GM18517 (cell line): ENCODE results near the gene ADGRF4.

ENCODE experiments used
- ATAC-seq: cut with Tn5 transposase; IDR thresholded peaks from one replicate; pipeline ENCODE4 v1.9.1; 2021; ENCODE audit warnings: mild to moderate bottlenecking, moderate library complexity; ENCODE audit not compliant: unreplicated experiment

The ADGRF4 gene

GRCh38 chr6:47680724-47681123 lies 17.7 kb upstream of the ADGRF4 start:
- ATAC-seq: no peak

- no peak for ATAC-seq
Measured at GRCh38 chr6:47681201-47681990, 17.0 kb upstream of the ADGRF4 start.

DNA sequence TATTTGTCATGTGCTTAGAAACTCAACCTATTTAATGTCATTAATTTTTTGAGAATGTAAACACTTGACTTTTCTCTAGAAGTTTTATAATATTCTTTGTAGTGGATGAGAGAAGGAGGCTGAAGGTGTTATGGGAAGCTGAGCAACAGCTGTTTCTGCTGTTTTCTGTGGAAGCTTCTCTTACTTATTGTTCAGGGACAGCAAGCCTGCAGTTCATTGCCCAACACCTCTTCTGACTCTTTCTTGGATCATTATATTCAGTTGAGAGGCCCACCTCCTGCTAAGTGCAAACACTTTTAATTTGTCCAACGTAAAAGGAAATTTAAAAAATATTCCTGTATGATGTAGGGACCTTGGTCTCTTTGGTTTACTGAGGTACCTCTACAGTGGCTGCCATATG lies 12.0 kb upstream of the ADGRF4 start:
- ATAC-seq: no peak

GRCh38 chr6:47687432-47687831 lies 10.9 kb upstream of the ADGRF4 start:
- no peak for ATAC-seq

- no peak for ATAC-seq
Measured at GRCh38 chr6:47690214-47690613, 8.2 kb upstream of the ADGRF4 start.

GRCh38 chr6:47690791-47691190 lies 7.6 kb upstream of the ADGRF4 start:
- no peak for ATAC-seq

GRCh38 chr6:47697925-47698324 lies 455 bp upstream of the ADGRF4 start:
- ATAC-seq: no peak

DNA sequence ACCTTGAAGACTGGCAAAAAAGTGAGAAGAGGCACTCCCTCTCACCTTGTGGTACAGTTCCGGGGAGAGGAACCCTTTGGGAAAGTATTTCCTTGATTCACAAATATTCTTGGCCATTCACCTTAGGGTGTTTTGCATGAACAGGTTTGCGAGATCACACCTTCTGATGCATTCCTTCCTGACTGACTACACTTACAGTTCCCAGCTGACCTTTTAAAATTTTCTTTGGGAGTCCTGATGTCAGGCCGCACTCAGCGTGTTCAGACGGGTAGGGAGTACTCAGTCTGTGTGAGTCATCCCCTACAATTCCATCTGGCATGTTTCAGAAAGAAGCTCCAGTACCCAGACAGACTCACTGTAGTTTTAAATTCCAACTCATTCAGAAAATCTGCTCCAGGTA lies 1.7 kb downstream of the ADGRF4 start:
- no peak for ATAC-seq

DNA sequence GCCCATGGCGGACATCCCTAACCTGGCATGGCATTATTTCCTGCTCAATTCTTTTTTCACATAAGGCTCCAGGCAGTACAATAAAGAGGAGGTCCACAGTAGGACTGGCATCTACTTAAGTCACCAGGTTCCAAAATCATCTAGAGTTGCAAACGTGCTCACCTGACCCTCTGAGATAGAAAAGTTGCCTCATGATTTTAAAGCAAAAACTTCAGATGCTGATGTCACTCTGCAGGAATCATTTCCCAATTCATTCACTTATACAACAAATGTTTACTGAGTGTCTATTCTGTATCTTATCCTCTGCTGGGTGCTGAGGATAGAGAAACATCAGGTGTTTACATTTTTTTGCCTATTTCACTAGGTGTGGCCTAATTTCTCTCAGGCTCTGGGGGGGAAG lies 2.2 kb downstream of the ADGRF4 start:
- no peak for ATAC-seq

DNA sequence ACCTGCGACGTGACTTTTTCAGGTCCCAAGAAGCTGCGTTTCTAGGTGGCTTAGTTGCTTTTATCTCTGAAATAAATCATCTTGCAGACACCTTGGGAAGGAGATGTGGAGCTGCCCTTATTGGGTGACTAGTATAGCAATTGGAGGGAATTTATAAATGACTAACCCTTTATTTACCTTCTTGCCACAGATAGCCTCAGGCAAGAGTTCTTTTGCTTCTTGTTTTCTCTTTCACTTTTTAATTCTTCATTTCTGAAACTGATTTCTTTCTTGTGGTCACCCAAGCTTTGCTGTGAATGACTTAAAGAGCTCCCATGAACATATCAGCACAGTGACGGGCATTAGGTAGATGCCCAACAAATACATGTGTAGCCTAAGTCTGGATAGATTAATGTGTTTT lies 3.0 kb downstream of the ADGRF4 start:
- peak; percentile 98 for ATAC-seq

DNA sequence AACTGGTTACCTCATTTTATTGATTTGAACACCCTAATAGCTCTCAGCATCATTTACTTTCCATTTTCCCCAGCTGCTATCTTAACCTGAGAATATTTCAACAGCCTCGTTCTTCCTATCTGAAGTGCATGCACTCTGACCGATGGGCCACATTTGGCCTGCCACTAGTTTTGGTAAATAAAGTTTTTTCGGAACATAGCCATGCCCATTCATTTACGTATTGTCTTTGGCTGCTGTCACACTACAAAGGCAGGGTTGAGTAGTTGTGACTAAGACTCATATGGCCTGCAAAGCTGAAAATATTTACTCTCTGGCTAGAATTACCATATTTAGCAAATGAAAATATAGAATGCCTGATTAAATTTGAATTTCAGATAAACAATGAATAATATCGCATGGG lies 10.8 kb downstream of the ADGRF4 start:
- no peak for ATAC-seq

GRCh38 chr6:47710295-47710694 lies 11.9 kb downstream of the ADGRF4 start:
- ATAC-seq: no peak

DNA sequence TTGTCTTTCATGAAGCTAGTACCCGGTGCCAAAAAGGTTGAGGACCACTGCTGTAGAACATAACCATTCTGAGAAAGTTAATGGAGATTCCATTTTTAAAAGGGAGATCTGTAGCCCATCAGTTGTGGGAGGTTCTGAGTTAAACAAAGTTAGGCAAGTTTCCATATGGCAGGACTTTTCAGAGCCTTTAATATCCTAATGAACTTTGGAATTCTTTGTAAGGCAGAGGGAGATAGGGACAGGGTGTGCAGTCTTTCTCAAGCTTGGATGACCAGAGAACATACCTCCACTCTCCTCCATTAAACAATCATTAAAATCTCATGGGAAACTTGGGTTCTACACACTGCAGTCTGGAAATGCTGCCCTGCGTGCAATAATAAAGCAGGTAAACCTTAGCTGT lies 14.8 kb downstream of the ADGRF4 start:
- no peak for ATAC-seq

DNA sequence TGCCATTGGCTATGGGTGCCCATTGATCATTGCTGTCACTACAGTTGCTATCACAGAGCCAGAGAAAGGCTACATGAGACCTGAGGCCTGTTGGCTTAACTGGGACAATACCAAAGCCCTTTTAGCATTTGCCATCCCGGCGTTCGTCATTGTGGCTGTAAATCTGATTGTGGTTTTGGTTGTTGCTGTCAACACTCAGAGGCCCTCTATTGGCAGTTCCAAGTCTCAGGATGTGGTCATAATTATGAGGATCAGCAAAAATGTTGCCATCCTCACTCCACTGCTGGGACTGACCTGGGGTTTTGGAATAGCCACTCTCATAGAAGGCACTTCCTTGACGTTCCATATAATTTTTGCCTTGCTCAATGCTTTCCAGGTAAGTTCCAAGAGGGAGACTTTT lies 16.4 kb downstream of the ADGRF4 start:
- ATAC-seq: no peak

DNA sequence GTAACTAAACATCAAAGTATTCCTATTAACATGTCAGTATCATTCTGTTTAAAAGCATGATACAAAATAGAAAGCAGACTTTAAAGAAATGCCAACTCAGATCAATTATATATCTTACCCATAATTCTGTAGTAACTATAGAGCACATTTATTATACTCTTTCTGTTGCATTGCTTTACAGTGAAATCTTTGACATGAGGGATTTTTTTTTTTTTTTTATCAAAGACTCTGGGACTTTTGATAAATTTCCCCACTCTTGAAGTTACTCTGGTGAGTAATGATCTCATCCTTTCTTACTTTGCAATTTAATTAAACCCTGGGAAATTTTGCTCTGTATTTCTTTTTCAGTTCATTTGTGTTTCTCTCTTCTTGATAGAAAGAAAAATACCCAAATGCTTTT lies 17.4 kb downstream of the ADGRF4 start:
- no peak for ATAC-seq

GRCh38 chr6:47716207-47716606 lies 17.8 kb downstream of the ADGRF4 start:
- no peak for ATAC-seq

DNA sequence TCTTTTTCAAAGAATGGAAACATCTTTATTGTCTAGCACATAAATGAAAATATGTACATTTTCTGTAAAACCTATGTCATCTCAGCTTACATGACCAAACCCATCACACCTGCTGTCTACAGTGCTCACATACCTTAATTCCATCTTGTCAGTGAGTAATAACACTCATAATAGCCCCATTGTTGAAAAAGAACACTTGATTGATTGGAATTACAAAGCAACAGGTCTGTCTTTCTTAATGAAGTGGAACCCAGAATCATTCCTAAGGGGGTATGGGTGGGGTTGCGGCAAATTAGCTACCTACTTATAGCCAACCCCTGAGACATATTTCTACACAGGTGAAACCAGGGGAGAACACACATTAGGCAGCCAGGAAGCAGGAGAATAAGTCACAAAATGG lies 20.2 kb downstream of the ADGRF4 start:
- ATAC-seq: no peak

DNA sequence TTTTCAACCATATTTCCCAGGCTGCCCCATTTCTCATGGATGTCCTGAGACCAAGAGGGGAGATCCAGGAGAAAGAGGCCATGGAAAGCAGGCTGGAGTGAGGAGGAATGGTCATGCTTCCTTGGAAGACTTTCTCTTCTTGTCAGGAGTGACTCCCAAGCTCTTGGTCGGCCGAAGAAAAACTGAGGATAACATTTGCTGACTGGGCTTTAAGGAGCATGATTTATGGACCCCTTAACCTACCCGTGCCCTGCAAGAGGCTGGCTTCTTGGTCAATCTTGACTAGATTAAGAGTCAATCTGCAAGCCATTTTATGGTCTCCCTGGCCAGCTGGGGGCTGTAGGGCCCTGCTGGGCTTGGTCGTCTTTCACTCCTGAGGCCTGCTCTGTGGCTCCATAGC lies 22.8 kb downstream of the ADGRF4 start:
- no peak for ATAC-seq

DNA sequence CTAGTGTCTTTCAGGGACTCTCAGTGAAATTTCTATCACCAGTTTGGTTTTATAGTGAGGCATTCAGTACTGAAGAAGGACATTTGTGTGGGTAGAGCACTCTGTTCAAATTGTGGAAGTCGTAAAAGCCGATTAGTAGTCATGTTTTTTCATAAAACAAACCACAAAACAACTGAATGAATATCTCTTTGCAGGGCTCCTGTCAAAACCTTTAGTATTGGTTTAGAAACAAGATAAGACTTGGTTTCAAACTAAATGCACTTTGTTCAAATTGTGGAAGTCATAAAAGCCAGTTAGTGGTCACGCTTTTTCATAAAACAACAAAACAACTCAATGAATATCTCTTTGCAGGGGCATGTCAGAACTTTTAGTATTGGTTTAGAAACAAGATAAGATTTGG lies 23.8 kb downstream of the ADGRF4 start:
- ATAC-seq: no peak

DNA sequence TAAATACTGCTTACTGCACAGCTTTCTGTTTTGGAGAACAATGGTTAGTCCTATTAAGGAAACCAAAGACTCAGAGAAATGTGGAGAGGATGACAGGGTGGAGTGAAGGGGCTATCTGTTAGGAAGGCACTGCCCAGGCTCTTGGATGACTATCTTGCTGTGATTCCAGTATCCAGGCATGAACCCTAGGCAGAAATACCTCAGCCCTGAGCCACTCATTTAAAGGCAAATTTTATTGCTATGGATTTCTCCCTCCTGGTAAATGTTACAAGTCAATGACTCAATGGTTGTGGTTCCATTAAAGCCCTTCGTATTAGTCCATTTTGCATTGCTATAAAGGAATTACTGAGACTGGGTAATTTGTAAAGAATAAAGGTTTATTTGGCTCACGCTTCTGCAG lies 25.9 kb downstream of the ADGRF4 start:
- no peak for ATAC-seq

DNA sequence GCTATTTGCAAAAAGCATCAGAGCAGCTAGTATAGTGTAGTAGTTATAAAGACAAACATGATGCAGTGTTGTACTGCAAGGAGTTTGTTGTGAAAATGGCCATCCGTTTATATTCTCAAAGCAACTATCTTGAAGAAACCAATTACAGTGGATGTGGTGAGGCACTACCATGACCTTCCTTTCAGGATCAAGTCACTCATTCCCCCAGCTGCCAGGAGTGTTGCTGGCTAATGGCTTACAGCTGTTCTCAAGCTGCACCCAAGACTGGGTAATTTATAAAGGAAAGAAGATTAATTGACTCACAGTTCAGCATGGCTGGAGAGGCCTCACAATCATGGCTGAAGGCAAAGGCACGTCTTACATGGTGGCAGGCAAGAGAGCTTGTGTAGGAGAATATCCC lies 29.0 kb downstream of the ADGRF4 start:
- no peak for ATAC-seq

DNA sequence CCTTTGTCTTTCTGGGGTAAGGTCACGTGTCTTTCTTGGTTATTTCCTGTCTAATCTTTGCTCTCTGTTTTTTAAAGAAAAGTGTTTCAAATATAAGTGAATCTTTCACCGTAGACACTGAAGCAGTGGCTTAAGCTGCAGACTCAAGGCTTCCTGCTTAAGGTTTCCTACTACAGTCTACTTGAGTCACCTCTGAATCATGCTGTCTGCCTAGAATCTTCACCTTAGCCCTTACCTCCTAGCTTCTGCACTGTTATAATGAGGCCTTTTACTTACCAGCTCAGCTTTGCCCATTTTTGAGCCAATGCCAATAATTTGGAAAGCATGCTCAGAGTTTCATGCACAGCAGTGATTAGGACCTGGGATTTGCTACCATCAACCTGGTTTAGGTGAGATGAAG lies 30.6 kb downstream of the ADGRF4 start:
- ATAC-seq: no peak

DNA sequence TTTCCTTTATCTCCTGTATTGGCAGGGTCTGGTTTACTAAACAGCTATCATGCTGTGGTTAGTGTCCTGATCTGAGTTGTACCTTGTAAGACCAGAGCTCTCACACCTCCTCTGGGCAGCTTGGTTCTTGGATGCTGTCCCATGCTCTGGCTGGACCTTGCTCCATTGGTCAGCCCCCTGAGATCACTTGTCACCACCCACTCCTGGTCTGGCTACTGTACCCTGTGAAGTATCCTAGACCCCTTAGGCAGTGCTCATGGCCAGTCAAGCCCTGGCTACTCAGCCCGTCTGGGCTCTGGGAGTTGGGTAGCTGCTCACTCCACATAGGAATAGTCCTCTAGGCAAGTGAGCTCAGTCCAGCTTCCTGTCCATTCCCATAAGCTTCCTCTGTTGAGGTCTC lies 31.1 kb downstream of the ADGRF4 start:
- ATAC-seq: no peak
